GM12878 (cell line): ENCODE measurements around the gene BTBD10.

ENCODE experiments used
- ATF7 ChIP-seq: fragments of 450-650 bp; IDR thresholded peaks from 2 replicates; pipeline ENCODE4 v1.6.1; 2016; ENCODE audit warnings: low read depth, mild to moderate bottlenecking
- BRCA1 ChIP-seq: IDR thresholded peaks from 2 replicates; pipeline ENCODE4 v1.6.1; 2011; ENCODE audit warnings: low read depth, low read length, improper control_type of control experiment
- CTCF ChIP-seq, 3 experiments: IDR thresholded peaks in 2 of 3; conservative IDR thresholded peaks in 1 of 3; 2 replicates each; pipeline ENCODE4 v1.5.1; 2011; ENCODE audit warnings: low read depth in 3 of 3, low read length in 3 of 3, mild to moderate bottlenecking in 3 of 3, control low read depth in 2 of 3, moderate library complexity in 2 of 3, inconsistent platforms in 1 of 3, mixed read lengths in 1 of 3; ENCODE audit not compliant: control insufficient read depth in 2 of 3, insufficient read depth in 1 of 3; ENCODE audit errors: extremely low read depth in 1 of 3
- EP300 ChIP-seq, 2 experiments: fragments of 150-350 bp in 1 of 2; IDR thresholded peaks; 2 replicates each; pipeline ENCODE4 v1.6.1; 2011 to 2012; ENCODE audit warnings: low read depth in 2 of 2, low read length in 2 of 2, borderline replicate concordance in 1 of 2, improper control_type of control experiment in 1 of 2, inconsistent platforms in 1 of 2; ENCODE audit not compliant: control insufficient read depth in 1 of 2
- EZH2 ChIP-seq: IDR thresholded peaks from 2 replicates; pipeline ENCODE4 v1.6.1; 2012; ENCODE audit warnings: low read depth, mild to moderate bottlenecking, control low read depth, inconsistent platforms, low read length, borderline replicate concordance; ENCODE audit not compliant: control insufficient read depth
- FOS ChIP-seq: IDR thresholded peaks from 3 replicates; pipeline ENCODE4 v1.6.1; 2011; ENCODE audit warnings: borderline replicate concordance; ENCODE audit not compliant: insufficient read length; ENCODE audit errors: extremely low read depth
- MEF2A ChIP-seq: IDR thresholded peaks from 2 replicates; pipeline ENCODE4 v1.6.1; 2011; ENCODE audit warnings: low read depth, mild to moderate bottlenecking, low read length, moderate library complexity; ENCODE audit not compliant: insufficient read depth
- POLR2A ChIP-seq: IDR thresholded peaks from 2 replicates; pipeline ENCODE4 v1.6.1; 2011; ENCODE audit warnings: low read depth, mild to moderate bottlenecking, low read length
- RBBP5 ChIP-seq: fragments of 200-600 bp; sonication (generic); conservative IDR thresholded peaks from 2 replicates; pipeline ENCODE4 v1.6.1; 2016
- TAF1 ChIP-seq: IDR thresholded peaks from 2 replicates; pipeline ENCODE4 v1.6.1; 2011; ENCODE audit warnings: mild to moderate bottlenecking, low read depth, low read length, borderline replicate concordance
- USF2 ChIP-seq: IDR thresholded peaks from 2 replicates; pipeline ENCODE4 v1.6.1; 2011; ENCODE audit warnings: low read depth, low read length, improper control_type of control experiment, borderline replicate concordance
- ZNF24 ChIP-seq: fragments of 450-650 bp; IDR thresholded peaks from 2 replicates; pipeline ENCODE4 v1.6.1; 2017; ENCODE audit warnings: antibody characterized with exemption, mild to moderate bottlenecking

DNA sequence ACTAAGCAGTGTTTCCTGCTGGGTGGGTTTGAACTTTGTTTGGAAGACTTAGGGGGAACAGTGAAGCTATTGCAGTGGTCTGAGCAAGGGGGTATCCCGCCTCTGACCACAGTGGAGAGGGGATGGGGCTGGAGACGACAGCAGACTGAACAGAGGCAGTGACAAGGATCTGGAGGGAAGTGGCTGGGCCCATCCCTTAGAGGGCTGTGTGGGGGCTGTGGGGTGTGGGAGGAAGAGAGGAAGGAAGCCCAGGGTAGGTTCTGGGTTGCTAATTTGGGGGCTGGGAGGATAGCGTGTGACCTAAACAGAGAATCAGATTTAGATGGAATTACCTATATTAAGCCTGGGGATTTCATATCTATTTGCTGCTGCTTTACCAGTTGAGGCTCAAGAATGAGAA, 114.7 kb downstream of the BTBD10 start:
- TF ChIP-seq CTCF (IDR thresholded peaks at IDR 0.05 in 2 of 3, conservative IDR thresholded peaks at IDR 0.05 in 1 of 3; ENCODE audit: control insufficient read depth in 2 of 3, extremely low read depth in 1 of 3, insufficient read depth in 1 of 3, low read depth in 3 of 3, low read length in 3 of 3) (no peak), FOS (no peak), ATF7 (no peak), BRCA1 (no peak), MEF2A (peak; percentile 74; the same call in 1 of the 2 replicates), ZNF24 (no peak), POLR2A (no peak), TAF1 (no peak), RBBP5 (no peak), EZH2 (no peak), EP300 (IDR thresholded peaks at IDR 0.05; ENCODE audit: borderline replicate concordance in 1 of 2, control insufficient read depth in 1 of 2, low read depth in 2 of 2, low read length in 2 of 2) (no peak), USF2 (no peak)
